Ecto neural progenitor cell (in vitro differentiated cells): ENCODE measurements around the gene CDKL1.
"Not testable (repeated sequence)": the region's sequence is repeated elsewhere in the genome, so short reads cannot be mapped to it uniquely, and the experiment has no call there.

Experiments used
- DNase-seq: peaks from one replicate; pipeline ENCODE4 v3.0.0-alpha.2; 2018; ENCODE audit warnings: low spot score

CDKL1 gene

GRCh38 chr14:50387548-50387947 lies 9.1 kb downstream of the CDKL1 start:
- DNase-seq = no peak

GRCh38 chr14:50383618-50384225 lies 13.0 kb downstream of the CDKL1 start:
- DNase-seq = no peak

- no peak for DNase-seq
Measured at GRCh38 chr14:50381823-50382287, 14.8 kb downstream of the CDKL1 start.

GRCh38 chr14:50381008-50381407 lies 15.7 kb downstream of the CDKL1 start:
- no peak for DNase-seq

GRCh38 chr14:50380455-50380854 lies 16.2 kb downstream of the CDKL1 start:
- DNase-seq = no peak

GRCh38 chr14:50379563-50379962 lies 17.1 kb downstream of the CDKL1 start:
- no peak for DNase-seq

- no peak for DNase-seq
Measured at GRCh38 chr14:50377550-50378085, 19.1 kb downstream of the CDKL1 start.

- DNase-seq = no peak
Measured at GRCh38 chr14:50375760-50376159, 20.9 kb downstream of the CDKL1 start.

GRCh38 chr14:50373959-50374358 lies 22.7 kb downstream of the CDKL1 start:
- no peak for DNase-seq

GRCh38 chr14:50371546-50371945 lies 25.1 kb downstream of the CDKL1 start:
- no peak for DNase-seq

GRCh38 chr14:50366589-50366988 lies 30.1 kb downstream of the CDKL1 start:
- no peak for DNase-seq

- DNase-seq = no peak
Measured at GRCh38 chr14:50366115-50366514, 30.6 kb downstream of the CDKL1 start.

GRCh38 chr14:50365572-50365971 lies 31.1 kb downstream of the CDKL1 start:
- not testable (repeated sequence) for DNase-seq

GRCh38 chr14:50364792-50365191 lies 31.9 kb downstream of the CDKL1 start:
- no peak for DNase-seq

- no peak for DNase-seq
Measured at GRCh38 chr14:50363714-50364111, 33.0 kb downstream of the CDKL1 start.

GRCh38 chr14:50362764-50363713 lies 33.6 kb downstream of the CDKL1 start:
- DNase-seq = no peak

GRCh38 chr14:50361473-50362403 lies 34.9 kb downstream of the CDKL1 start:
- not testable (repeated sequence) for DNase-seq

GRCh38 chr14:50360851-50361250 lies 35.8 kb downstream of the CDKL1 start:
- DNase-seq = no peak

- no peak for DNase-seq
Measured at GRCh38 chr14:50360093-50360492, 36.6 kb downstream of the CDKL1 start.

- DNase-seq = no peak
Measured at GRCh38 chr14:50359631-50360030, 37.0 kb downstream of the CDKL1 start.

GRCh38 chr14:50357753-50358395 lies 38.8 kb downstream of the CDKL1 start:
- DNase-seq = no peak
